ENCODE data around the gene PLEKHG7.

The PLEKHG7 gene

DNA sequence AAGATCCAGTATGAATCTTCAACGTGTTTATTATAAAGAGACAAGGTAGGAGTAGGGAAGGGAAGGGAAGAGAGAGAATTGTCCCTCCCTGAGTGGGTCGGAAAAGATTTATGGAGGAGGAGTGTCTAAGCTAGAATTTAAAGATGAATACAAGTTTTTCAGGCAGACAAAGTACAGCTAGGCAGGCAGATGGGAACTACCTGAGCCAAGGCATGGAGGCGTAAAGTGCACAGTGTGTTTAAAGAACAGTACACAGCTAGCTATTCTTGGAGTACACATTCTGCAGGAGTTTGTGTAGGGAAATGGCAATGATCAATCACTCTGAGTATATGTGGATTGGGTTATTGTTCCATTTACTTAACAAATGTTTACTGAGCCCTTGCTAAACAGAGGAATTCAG is 20.1 kb downstream of the PLEKHG7 start:
- Mint-ChIP-seq H3K4me3 (no peak overlapping the region), H3K36me3 (ENCODE audit: low read depth) (no peaks in the 10 kb centered on the region), H3K27ac (no peak overlapping the region), H3K9me3 (peaks cover 3% of the 10 kb centered on the region), H3K4me1 (ENCODE audit: low read depth) (no peaks in the 10 kb centered on the region), H3K27me3 (ENCODE audit: low read depth) (peaks cover 5% of the 10 kb centered on the region)
- DNase-seq (ENCODE audit: low spot score), result no peak

DNA sequence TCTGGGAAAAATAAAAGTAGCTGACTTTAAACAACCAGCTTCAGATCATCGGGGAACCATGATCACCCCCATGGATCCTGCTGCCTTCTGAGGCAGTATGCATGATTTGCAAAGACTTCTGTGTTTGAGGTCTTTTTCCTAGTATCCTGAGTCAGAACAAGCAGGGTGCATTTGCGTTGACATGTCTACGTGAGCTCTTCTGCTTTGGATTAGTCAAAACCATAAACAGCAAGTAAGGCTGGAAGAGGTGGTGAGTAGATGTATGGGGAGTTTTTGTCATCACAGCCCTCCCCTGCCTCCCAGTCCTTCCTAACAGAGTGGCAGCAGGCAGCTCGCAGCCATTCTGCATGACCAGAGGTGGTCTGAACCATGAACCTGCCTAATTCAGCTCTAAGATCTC is 24.1 kb downstream of the PLEKHG7 start:
- no peak overlapping the region for H3K27ac Mint-ChIP-seq
- H3K36me3 Mint-ChIP-seq (ENCODE audit: low read depth), result no peaks in the 10 kb centered on the region
- no peaks in the 10 kb centered on the region for H3K4me1 Mint-ChIP-seq (ENCODE audit: low read depth)
- H3K27me3 Mint-ChIP-seq (ENCODE audit: low read depth), result peaks cover 5% of the 10 kb centered on the region
- H3K4me3 Mint-ChIP-seq, result no peak overlapping the region
- no peak for DNase-seq (ENCODE audit: low spot score)
- H3K9me3 Mint-ChIP-seq, result peaks cover 3% of the 10 kb centered on the region

DNA sequence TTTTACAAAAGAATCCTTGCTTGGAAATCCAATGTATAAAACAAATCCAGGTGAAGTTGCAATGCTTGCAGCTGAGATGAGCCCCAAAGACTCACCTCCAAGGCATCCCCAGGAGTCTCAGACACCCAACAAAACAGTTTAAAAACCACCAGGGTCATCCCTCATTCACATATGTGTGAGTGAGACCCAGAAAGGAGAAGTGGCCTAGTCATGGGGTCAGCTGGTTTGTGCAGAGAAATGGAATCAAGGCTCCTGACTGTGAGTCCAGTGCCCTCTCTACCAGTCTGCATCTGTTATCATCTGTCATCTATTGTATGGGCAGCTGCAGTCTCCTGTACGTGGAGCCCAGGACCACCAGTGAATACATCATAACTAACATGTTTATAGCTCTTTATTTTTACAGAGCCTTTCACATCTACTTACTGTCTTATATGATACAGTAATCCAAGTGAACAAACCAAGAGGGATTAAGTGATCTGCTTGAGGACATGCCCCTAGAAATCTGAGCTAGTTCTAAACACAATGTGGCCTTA is 27.1 kb downstream of the PLEKHG7 start:
- no peaks in the 10 kb centered on the region for H3K9me3 Mint-ChIP-seq
- no peaks in the 10 kb centered on the region for H3K36me3 Mint-ChIP-seq (ENCODE audit: low read depth)
- H3K27me3 Mint-ChIP-seq (ENCODE audit: low read depth), result no peaks in the 10 kb centered on the region
- DNase-seq (ENCODE audit: low spot score), result no peak
- H3K4me1 Mint-ChIP-seq (ENCODE audit: low read depth), result no peaks in the 10 kb centered on the region
- no peak overlapping the region for H3K27ac Mint-ChIP-seq
- no peak overlapping the region for H3K4me3 Mint-ChIP-seq

DNA sequence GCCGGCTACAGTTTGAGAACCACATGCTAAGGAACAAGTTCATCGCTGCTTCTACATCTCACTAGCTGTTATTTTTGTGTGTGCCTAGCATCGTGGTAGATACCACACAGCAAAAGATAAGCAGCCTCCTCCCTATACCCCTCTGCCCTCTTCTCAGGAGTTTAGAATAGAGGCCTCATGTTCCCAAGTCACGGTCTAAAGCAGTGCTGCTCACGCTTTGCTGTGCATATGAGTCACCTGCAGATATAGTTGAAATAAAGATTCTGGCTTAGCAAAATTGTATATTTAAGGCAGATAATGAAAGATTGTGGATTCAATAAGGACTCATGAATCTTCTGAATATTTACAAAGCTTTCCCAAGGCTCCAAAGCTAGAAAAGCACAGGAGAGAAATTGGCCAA is 28.0 kb downstream of the PLEKHG7 start:
- H3K4me3 Mint-ChIP-seq, result no peak overlapping the region
- H3K36me3 Mint-ChIP-seq (ENCODE audit: low read depth), result no peaks in the 10 kb centered on the region
- no peak overlapping the region for H3K27ac Mint-ChIP-seq
- H3K9me3 Mint-ChIP-seq, result no peaks in the 10 kb centered on the region
- no peaks in the 10 kb centered on the region for H3K4me1 Mint-ChIP-seq (ENCODE audit: low read depth)
- H3K27me3 Mint-ChIP-seq (ENCODE audit: low read depth), result peaks cover 3% of the 10 kb centered on the region
- DNase-seq (ENCODE audit: low spot score), result no peak

DNA sequence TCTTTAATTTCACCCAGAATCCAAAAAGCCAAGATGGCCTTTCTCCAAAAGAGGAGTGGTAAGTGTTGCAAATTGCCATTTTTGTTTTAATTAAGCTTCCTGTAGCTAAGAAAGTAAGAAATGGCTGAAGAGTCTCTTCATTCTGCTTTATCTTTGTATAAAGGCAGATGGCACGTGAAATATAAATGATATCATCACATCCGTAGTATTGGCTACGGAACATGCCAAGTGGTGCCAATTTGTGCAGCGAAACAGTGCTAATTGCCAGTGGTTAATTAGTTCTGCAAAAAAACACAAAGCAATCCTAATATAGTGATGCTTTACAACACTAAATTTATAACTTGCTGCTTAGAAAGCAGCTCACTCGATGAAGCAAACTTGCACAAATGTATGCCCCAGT is 29.4 kb downstream of the PLEKHG7 start:
- no peaks in the 10 kb centered on the region for H3K36me3 Mint-ChIP-seq (ENCODE audit: low read depth)
- no peaks in the 10 kb centered on the region for H3K9me3 Mint-ChIP-seq
- no peak overlapping the region for H3K27ac Mint-ChIP-seq
- peaks cover 5% of the 10 kb centered on the region for H3K27me3 Mint-ChIP-seq (ENCODE audit: low read depth)
- no peak for DNase-seq (ENCODE audit: low spot score)
- no peaks in the 10 kb centered on the region for H3K4me1 Mint-ChIP-seq (ENCODE audit: low read depth)
- H3K4me3 Mint-ChIP-seq, result no peak overlapping the region

DNA sequence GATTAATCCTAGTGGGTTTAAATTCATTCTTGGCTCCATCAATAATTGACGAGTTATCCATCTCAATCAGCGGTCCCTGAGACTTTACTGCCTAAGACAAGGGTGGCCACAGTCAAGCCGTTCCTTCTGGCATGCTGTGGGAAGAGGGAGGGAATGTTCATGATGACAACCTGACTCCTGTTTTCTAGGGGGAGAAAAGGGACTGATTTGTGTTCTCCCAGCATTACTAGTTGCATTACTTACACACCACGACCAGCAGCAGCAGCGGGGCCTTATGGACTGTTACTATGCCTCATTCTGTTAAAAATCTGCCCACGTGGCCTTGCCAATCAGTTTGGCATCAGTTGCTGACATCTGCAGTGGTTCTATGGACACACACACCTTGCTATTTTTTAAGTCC is 29.9 kb downstream of the PLEKHG7 start:
- Mint-ChIP-seq H3K4me3 (no peak overlapping the region), H3K4me1 (ENCODE audit: low read depth) (no peaks in the 10 kb centered on the region), H3K36me3 (ENCODE audit: low read depth) (no peaks in the 10 kb centered on the region), H3K9me3 (no peaks in the 10 kb centered on the region), H3K27me3 (ENCODE audit: low read depth) (peaks cover 5% of the 10 kb centered on the region), H3K27ac (no peak overlapping the region)
- DNase-seq (ENCODE audit: low spot score), result no peak

DNA sequence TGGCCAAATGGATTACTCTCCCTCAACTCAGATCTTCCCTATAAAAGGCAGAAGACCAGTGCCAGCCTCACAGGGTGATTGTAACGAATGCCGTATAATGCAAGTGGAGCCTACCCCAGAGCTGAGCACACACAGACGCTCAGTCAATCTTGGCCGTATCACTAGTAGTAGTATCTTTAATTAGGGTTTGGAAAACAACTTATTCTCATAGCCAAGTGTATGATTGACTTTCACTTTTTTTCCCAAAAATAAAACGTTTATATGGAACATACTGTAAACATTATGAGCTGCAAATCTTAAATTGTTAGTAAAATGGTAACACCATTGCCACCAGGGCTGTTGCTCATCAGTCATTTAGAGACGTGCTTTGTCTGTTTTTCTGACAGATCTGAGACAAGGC is 30.4 kb downstream of the PLEKHG7 start:
- no peak overlapping the region for H3K4me3 Mint-ChIP-seq
- peaks cover 5% of the 10 kb centered on the region for H3K27me3 Mint-ChIP-seq (ENCODE audit: low read depth)

DNA sequence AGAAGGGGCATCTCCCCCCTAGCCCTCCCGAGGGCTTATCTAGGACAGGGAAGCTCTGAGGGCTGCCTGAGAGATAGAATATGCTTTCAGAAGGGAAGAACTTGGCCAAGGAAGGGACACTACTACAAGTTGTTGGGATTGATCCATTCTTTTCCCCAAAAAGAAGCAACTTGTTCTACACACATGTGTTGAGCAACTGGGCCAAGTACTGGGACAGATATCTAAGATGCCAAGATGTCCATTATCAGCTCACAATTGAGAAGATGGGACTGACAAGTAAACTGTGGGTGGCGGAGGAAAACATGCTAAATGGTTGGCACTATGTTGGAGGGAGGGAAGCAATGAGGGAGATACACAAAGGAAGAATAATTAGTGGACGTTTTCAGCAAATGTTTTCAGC is 30.9 kb downstream of the PLEKHG7 start:
- DNase-seq (ENCODE audit: low spot score), result no peak
- H3K27me3 Mint-ChIP-seq (ENCODE audit: low read depth), result peaks cover 6% of the 10 kb centered on the region
- H3K4me3 Mint-ChIP-seq, result no peak overlapping the region
- no peaks in the 10 kb centered on the region for H3K9me3 Mint-ChIP-seq
- H3K4me1 Mint-ChIP-seq (ENCODE audit: low read depth), result no peaks in the 10 kb centered on the region
- no peak overlapping the region for H3K27ac Mint-ChIP-seq
- H3K36me3 Mint-ChIP-seq (ENCODE audit: low read depth), result no peaks in the 10 kb centered on the region

More for the DNA sequence above, 30.4 kb downstream of the PLEKHG7 start:
- DNase-seq (ENCODE audit: low spot score), result no peak
- Mint-ChIP-seq H3K36me3 (ENCODE audit: low read depth) (no peaks in the 10 kb centered on the region), H3K27ac (no peak overlapping the region), H3K4me1 (ENCODE audit: low read depth) (no peaks in the 10 kb centered on the region), H3K9me3 (no peaks in the 10 kb centered on the region)

DNA sequence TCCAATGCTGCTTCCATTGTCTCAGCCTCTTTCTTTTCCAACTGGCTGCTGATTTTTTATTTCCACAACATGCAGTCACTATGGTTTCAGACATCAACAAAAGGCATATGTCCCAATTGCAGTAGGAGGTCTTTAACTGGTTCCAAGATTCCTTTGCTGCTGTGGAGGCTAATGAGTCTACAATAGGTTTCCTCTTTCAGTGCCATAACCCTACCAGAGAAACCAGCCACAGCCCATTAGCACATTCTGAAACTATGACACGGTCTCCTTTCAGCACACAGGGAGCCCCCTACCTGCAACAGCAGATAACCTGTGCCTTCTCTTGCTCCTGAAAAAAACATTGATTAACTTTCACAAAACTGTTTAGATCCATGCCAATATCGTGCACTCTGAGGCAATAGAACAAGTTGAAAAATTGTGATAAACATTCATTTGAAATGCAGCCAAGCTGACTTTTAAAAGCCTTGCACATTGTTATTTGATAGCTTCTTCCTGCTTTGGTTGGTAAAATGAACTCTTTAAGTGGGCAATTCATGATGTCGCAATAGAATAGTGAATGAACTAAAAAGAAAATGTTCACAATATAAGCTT is 32.4 kb downstream of the PLEKHG7 start:
- H3K4me1 Mint-ChIP-seq (ENCODE audit: low read depth), result no peaks in the 10 kb centered on the region
- H3K9me3 Mint-ChIP-seq, result no peaks in the 10 kb centered on the region
- no peak for DNase-seq (ENCODE audit: low spot score)
- H3K36me3 Mint-ChIP-seq (ENCODE audit: low read depth), result no peaks in the 10 kb centered on the region
- H3K27ac Mint-ChIP-seq, result no peak overlapping the region
- peaks cover 8% of the 10 kb centered on the region for H3K27me3 Mint-ChIP-seq (ENCODE audit: low read depth)
- H3K4me3 Mint-ChIP-seq, result no peak overlapping the region

DNA sequence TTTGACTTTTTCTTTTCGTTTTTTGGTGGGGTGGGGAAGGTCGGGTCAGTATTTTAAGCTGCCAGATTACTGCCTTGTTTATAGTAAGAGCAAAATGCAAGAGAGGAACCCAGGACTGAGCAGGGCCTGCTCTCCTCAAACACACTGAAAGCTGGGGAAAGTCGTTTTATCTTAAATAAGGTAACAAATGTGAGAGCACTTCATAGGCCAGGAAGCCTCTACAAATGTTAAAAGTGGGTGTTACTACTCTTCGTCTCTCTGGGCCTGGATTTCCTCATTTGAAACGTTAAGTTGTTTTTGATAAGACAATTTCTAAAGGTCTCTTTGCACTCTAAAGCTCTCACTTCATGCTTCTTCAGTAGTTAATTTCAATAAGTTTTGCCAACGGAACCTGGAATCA is 33.8 kb downstream of the PLEKHG7 start:
- Mint-ChIP-seq H3K27me3 (ENCODE audit: low read depth) (peaks cover 8% of the 10 kb centered on the region), H3K27ac (no peak overlapping the region)
- DNase-seq (ENCODE audit: low spot score), result no peak

DNA sequence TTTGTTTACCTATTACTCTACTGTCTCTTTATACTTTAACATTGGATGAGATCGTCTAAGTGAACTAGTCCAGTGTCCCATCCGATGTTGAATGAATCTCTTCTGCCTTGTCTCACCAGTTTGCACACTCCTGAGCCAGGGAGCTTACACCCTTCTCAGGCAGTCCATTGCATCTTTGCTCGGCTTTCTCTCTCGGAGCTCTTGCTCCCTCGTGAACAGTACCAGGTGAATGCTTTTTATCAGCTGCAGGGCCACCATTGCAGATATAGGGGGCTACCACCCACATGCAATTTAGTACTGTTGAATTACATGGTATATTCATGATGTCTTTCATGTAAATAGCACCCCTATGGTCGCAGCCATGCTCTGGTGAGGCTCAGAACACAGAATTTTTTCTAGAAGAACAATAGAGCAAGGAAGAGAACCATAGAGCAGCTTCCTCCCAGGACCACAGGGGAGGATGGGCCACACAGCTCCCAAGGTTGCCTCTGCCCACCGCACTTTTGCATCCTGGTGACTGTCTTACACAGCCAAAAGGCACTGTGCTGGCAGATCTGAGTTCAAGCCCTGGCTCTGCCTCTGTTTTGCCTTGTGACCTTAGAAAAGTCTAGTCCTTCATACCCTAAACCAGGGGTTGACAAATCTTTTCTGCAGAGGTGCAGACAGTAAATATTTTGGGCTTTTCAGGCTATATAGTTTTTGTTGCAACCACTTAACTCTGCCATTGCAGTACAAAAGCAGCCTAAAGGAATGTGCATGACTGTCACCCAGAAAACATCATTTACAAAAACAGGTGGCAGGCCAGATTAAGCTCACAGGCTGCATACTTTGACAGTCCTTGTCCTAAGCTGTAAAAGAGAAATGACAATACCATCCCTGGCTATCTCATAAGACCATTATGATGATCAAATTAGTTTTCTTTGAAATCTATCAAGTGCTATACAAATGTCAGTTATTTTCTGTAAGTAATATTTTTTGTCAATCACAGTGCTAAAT is 35.4 kb downstream of the PLEKHG7 start:
- Mint-ChIP-seq H3K4me1 (ENCODE audit: low read depth) (no peaks in the 10 kb centered on the region), H3K9me3 (no peaks in the 10 kb centered on the region), H3K27me3 (ENCODE audit: low read depth) (peaks cover 10% of the 10 kb centered on the region), H3K4me3 (no peak overlapping the region), H3K36me3 (ENCODE audit: low read depth) (no peaks in the 10 kb centered on the region), H3K27ac (no peak overlapping the region)
- no peak for DNase-seq (ENCODE audit: low spot score)

More for the DNA sequence above, 33.8 kb downstream of the PLEKHG7 start:
- no peaks in the 10 kb centered on the region for H3K36me3 Mint-ChIP-seq (ENCODE audit: low read depth)
- no peak overlapping the region for H3K4me3 Mint-ChIP-seq
- no peaks in the 10 kb centered on the region for H3K4me1 Mint-ChIP-seq (ENCODE audit: low read depth)
- H3K9me3 Mint-ChIP-seq, result no peaks in the 10 kb centered on the region

DNA sequence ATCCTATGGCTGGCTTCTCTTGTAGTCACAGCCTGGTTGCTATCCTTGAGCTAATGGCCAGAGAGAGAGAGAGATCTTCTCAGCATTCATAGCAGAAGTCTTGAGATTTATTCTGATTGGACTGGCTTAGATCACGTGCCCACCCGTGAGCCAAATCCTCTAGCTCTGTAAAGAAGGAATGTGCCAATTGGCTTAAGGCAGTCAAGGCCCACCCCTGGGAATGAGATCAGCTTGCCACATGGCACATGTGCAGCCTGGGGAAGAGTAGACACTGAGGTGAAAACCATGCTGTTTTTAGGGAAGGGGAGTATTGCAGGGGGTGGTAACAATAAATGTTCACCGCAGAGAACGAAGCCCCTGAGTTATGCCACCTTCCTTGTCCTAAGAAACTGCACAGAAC is 36.3 kb downstream of the PLEKHG7 start:
- no peaks in the 10 kb centered on the region for H3K36me3 Mint-ChIP-seq (ENCODE audit: low read depth)
- H3K4me1 Mint-ChIP-seq (ENCODE audit: low read depth), result no peaks in the 10 kb centered on the region
- no peaks in the 10 kb centered on the region for H3K9me3 Mint-ChIP-seq
- no peak overlapping the region for H3K4me3 Mint-ChIP-seq
- DNase-seq (ENCODE audit: low spot score), result no peak
- no peak overlapping the region for H3K27ac Mint-ChIP-seq
- peaks cover 10% of the 10 kb centered on the region for H3K27me3 Mint-ChIP-seq (ENCODE audit: low read depth)

DNA sequence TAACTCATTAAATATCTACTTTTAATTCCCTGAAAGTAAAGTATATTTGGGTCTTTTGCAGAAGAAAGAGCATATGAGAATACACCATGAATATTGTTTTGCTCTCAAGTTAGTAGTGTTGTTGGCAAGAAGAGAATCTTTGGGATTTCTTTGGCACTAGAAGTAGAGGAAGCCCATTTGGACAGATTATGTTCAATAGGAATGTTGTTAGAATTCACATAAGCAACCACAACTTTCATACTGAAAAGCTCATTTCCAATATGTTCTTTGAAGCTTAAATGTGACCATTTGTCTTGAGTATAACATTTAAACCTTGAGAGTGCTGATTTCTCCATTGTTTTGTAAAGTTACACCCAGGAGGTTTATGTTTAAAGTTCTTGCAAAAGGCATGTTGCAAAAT is 37.6 kb downstream of the PLEKHG7 start:
- no peaks in the 10 kb centered on the region for H3K9me3 Mint-ChIP-seq
- H3K27me3 Mint-ChIP-seq (ENCODE audit: low read depth), result peaks cover 11% of the 10 kb centered on the region
- no peak overlapping the region for H3K4me3 Mint-ChIP-seq
- H3K4me1 Mint-ChIP-seq (ENCODE audit: low read depth), result no peaks in the 10 kb centered on the region
- no peak overlapping the region for H3K27ac Mint-ChIP-seq
- no peaks in the 10 kb centered on the region for H3K36me3 Mint-ChIP-seq (ENCODE audit: low read depth)
- no peak for DNase-seq (ENCODE audit: low spot score)

DNA sequence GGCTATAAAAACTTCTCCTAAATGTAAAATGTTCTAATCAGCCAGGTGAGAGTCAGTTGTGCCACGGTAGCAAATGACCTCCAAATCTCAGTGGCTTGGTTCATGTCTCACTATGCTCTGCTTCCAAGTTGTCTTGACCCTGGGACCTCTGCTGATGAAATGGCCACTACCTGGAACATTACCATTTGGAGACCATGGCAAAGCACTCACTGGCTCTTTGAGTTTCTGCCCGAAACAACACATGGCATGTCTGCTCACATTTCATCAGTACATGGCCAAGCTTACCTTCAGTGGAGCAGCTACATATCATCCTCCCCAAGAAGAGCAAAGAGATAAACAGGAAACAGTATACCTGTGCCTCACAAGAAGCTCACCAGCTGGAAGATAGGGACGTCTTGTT is 40.2 kb downstream of the PLEKHG7 start:
- peaks cover 8% of the 10 kb centered on the region for H3K27me3 Mint-ChIP-seq (ENCODE audit: low read depth)
- no peak overlapping the region for H3K27ac Mint-ChIP-seq

More for the DNA sequence above, 40.2 kb downstream of the PLEKHG7 start:
- no peak for DNase-seq (ENCODE audit: low spot score)
- no peaks in the 10 kb centered on the region for H3K9me3 Mint-ChIP-seq
- H3K4me3 Mint-ChIP-seq, result no peak overlapping the region
- no peaks in the 10 kb centered on the region for H3K36me3 Mint-ChIP-seq (ENCODE audit: low read depth)
- H3K4me1 Mint-ChIP-seq (ENCODE audit: low read depth), result no peaks in the 10 kb centered on the region
